SJCRH30 (cell line): Measurements from ENCODE around the gene C12orf56. TPM values are rescaled to one million over a fixed set of nuclear protein-coding genes. Genes with fewer than 3 reads are reported as not detected.
"Not testable (repeated sequence)": the region's sequence is repeated elsewhere in the genome, so short reads cannot be mapped to it uniquely, and the experiment has no call there.

Experiments used
- DNase-seq, 2 experiments: peaks; one replicate each; pipeline ENCODE4 v3.0.0-alpha.2; 2015 to 2020
- H3K27ac ChIP-seq: fragments of 250-450 bp; sonication (Bioruptor Pico); 2 replicates; pipeline ENCODE4 v1.5.1; 2020; ENCODE audit warnings: mild to moderate bottlenecking, moderate library complexity
- H3K27me3 ChIP-seq: fragments of 250-450 bp; sonication (Bioruptor Pico); 2 replicates; pipeline ENCODE4 v1.5.1; 2020; ENCODE audit warnings: mild to moderate bottlenecking, moderate library complexity
- H3K36me3 ChIP-seq: fragments of 250-450 bp; sonication (Bioruptor Pico); 2 replicates; pipeline ENCODE4 v1.5.1; 2020; ENCODE audit warnings: mild to moderate bottlenecking, moderate library complexity
- H3K4me1 ChIP-seq: fragments of 250-450 bp; sonication (Bioruptor Pico); 2 replicates; pipeline ENCODE4 v1.5.1; 2020; ENCODE audit warnings: mild to moderate bottlenecking, moderate library complexity
- H3K4me3 ChIP-seq: fragments of 250-450 bp; sonication (Bioruptor Pico); 2 replicates; pipeline ENCODE4 v1.5.1; 2020; ENCODE audit warnings: mild to moderate bottlenecking, moderate library complexity
- H3K9me3 ChIP-seq: fragments of 250-450 bp; sonication (Bioruptor Pico); replicated peaks from 2 replicates; pipeline ENCODE4 v1.5.1; 2020; ENCODE audit warnings: mild to moderate bottlenecking, moderate library complexity
- total RNA-seq: library from RNA; depleted of rRNA; stranded (reverse); fragments of >200 nt; shearing (Covaris generic); gene quantifications from 2 replicates; pipeline ENCODE4 v1.2.3, GENCODE V29; 2014; rRNA removed

Gene C12orf56
- total RNA-seq, 1 experiment from 2014 or later = not detected

GRCh38 chr12:64217643-64218042 lies 172.9 kb downstream of the C12orf56 start:
- not testable (repeated sequence) for H3K27ac ChIP-seq

DNA sequence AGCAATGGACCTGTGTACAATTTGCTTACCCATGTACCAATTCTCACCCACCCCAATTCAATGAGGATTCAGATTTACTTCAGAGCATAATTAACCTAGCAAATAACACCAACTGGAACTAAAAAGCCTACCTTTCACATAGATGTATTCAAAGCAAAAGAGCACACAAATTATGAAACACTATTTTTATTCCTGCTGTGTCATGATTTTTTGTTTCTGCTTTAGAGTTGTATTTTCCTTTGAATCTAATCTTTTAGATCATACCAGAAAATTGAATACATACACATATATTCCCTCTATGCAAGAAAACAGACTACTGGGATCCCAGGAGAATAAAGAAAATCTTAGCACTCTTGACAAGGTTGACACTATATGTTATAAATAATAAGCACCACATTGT lies 174.3 kb downstream of the C12orf56 start:
- no peak for DNase-seq
- Histone ChIP-seq H3K27me3 (no peaks in the 10 kb centered on the region), H3K27ac (no peak overlapping the region), H3K4me3 (no peak overlapping the region), H3K9me3 (0 out of 2 replicates have a peak, but pooled peaks cover 5% of the 10 kb centered on the region), H3K36me3 (no peaks in the 10 kb centered on the region), H3K4me1 (peaks cover 26% of the 10 kb centered on the region)

More at GRCh38 chr12:64217643-64218042, 172.9 kb downstream of the C12orf56 start:
- H3K27me3 ChIP-seq, H3K4me3 ChIP-seq, H3K36me3 ChIP-seq, DNase-seq, H3K9me3 ChIP-seq: not testable (repeated sequence)
- H3K4me1 ChIP-seq = peaks cover 29% of the 10 kb centered on the region

Other genes with a start within 250 kb of the C12orf56 start
- gene KICS2, start 168.5 kb downstream of the C12orf56 start, total RNA-seq = 8.6 and 9.7 TPM in 2 replicates
- 76.4 and 86.0 TPM in 2 replicates for gene XPOT, start 13.6 kb upstream of the C12orf56 start, total RNA-seq
- gene TBK1, start 61.4 kb upstream of the C12orf56 start, total RNA-seq = 27.3 and 31.5 TPM in 2 replicates
- gene RASSF3, start 219.7 kb upstream of the C12orf56 start, total RNA-seq = 25.3 and 27.2 TPM in 2 replicates